ENCODE data around the gene AP2A1. TPM values are rescaled to one million over a fixed set of nuclear protein-coding genes. Genes with fewer than 3 reads are reported as not detected.

AP2A1 gene
- polyA plus RNA-seq, 4 donors, result 48.7 to 68.2 (median 52.9) TPM

GRCh38 chr19:49791776-49792445 lies 25.1 kb downstream of the AP2A1 start:
- no peak for DNase-seq (ENCODE audit: low read depth in 4 of 4, low spot score in 3 of 4)

- no peak for DNase-seq (ENCODE audit: low read depth in 4 of 4, low spot score in 3 of 4)
Measured at GRCh38 chr19:49792829-49793560, 26.2 kb downstream of the AP2A1 start.

- DNase-seq (ENCODE audit: low read depth in 4 of 4, low spot score in 3 of 4), result no peak
Measured at GRCh38 chr19:49793561-49793840, 26.7 kb downstream of the AP2A1 start.

GRCh38 chr19:49795615-49796014 lies 28.8 kb downstream of the AP2A1 start:
- DNase-seq (ENCODE audit: low read depth in 4 of 4, low spot score in 3 of 4), result no peak

- DNase-seq (ENCODE audit: low read depth in 4 of 4, low spot score in 3 of 4), result no peak
Measured at GRCh38 chr19:49798574-49798973, 31.8 kb downstream of the AP2A1 start.

GRCh38 chr19:49799271-49799797 lies 32.5 kb downstream of the AP2A1 start:
- no peak for DNase-seq (ENCODE audit: low read depth in 4 of 4, low spot score in 3 of 4)

GRCh38 chr19:49799798-49800376 lies 33.1 kb downstream of the AP2A1 start:
- DNase-seq (ENCODE audit: low read depth in 4 of 4, low spot score in 3 of 4), result no peak

- DNase-seq (ENCODE audit: low read depth in 4 of 4, low spot score in 3 of 4), result no peak
Measured at GRCh38 chr19:49800771-49801170, 34.0 kb downstream of the AP2A1 start.

GRCh38 chr19:49801401-49801888 lies 34.6 kb downstream of the AP2A1 start:
- DNase-seq (ENCODE audit: low read depth in 4 of 4, low spot score in 3 of 4), result no peak

GRCh38 chr19:49801966-49802661 lies 35.3 kb downstream of the AP2A1 start:
- peak; percentile 83 to 88 (median 87) for DNase-seq (ENCODE audit: low read depth in 4 of 4, low spot score in 3 of 4)

GRCh38 chr19:49802836-49803528 lies 36.2 kb downstream of the AP2A1 start:
- DNase-seq (ENCODE audit: low read depth in 4 of 4, low spot score in 3 of 4), result no peak

GRCh38 chr19:49803529-49803856 lies 36.7 kb downstream of the AP2A1 start:
- no peak for DNase-seq (ENCODE audit: low read depth in 4 of 4, low spot score in 3 of 4)

- no peak for DNase-seq (ENCODE audit: low read depth in 4 of 4, low spot score in 3 of 4)
Measured at GRCh38 chr19:49805822-49806619, 39.2 kb downstream of the AP2A1 start.

GRCh38 chr19:49806620-49806959 lies 39.8 kb downstream of the AP2A1 start:
- DNase-seq (ENCODE audit: low read depth in 4 of 4, low spot score in 3 of 4), result no peak

- no peak for DNase-seq (ENCODE audit: low read depth in 4 of 4, low spot score in 3 of 4)
Measured at GRCh38 chr19:49807058-49807903, 40.5 kb downstream of the AP2A1 start.

GRCh38 chr19:49807904-49808675 lies 41.3 kb downstream of the AP2A1 start:
- no peak for DNase-seq (ENCODE audit: low read depth in 4 of 4, low spot score in 3 of 4)

- peak; percentile 77 to 82 (median 80) for DNase-seq (ENCODE audit: low read depth in 4 of 4, low spot score in 3 of 4)
Measured at GRCh38 chr19:49808711-49809159, 41.9 kb downstream of the AP2A1 start.
